KMS-11 (cell line): ENCODE data around the gene TMSB15B.
"Not testable (repeated sequence)": the region's sequence is repeated elsewhere in the genome, so short reads cannot be mapped to it uniquely, and the experiment has no call there.

Experiments
- H2AFZ ChIP-seq: fragments of 200-600 bp; sonication (generic); 2 replicates; pipeline ENCODE4 v1.6.1; 2016; ENCODE audit warnings: antibody characterized with exemption, mixed run types, low read depth
- H3K27ac ChIP-seq: fragments of 200-600 bp; sonication (generic); 2 replicates; pipeline ENCODE4 v1.6.1; 2016; ENCODE audit warnings: mild to moderate bottlenecking, mixed run types
- H3K27me3 ChIP-seq: fragments of 200-600 bp; sonication (generic); 2 replicates; pipeline ENCODE4 v1.6.1; 2017; ENCODE audit warnings: mild to moderate bottlenecking, low read depth, mixed run types, moderate library complexity; ENCODE audit not compliant: insufficient read depth
- H3K36me3 ChIP-seq: fragments of 200-600 bp; sonication (generic); 2 replicates; pipeline ENCODE4 v1.6.1; 2017; ENCODE audit warnings: mild to moderate bottlenecking, mixed run types; ENCODE audit not compliant: insufficient read depth
- H3K4me1 ChIP-seq: fragments of 200-600 bp; sonication (generic); 2 replicates; pipeline ENCODE4 v1.6.1; 2016; ENCODE audit warnings: mild to moderate bottlenecking, low read depth, mixed run types; ENCODE audit not compliant: poor library complexity, severe bottlenecking
- H3K4me2 ChIP-seq: fragments of 200-600 bp; sonication (generic); 2 replicates; pipeline ENCODE4 v1.7.0; 2016; ENCODE audit warnings: mild to moderate bottlenecking, mixed run types
- H3K4me3 ChIP-seq: fragments of 200-600 bp; sonication (generic); IDR thresholded peaks from 2 replicates; pipeline ENCODE4 v1.6.1; 2017; ENCODE audit warnings: low read depth, low read length, mixed read lengths; ENCODE audit not compliant: insufficient read depth
- H3K79me2 ChIP-seq: fragments of 200-600 bp; sonication (generic); 2 replicates; pipeline ENCODE4 v1.6.1; 2016; ENCODE audit warnings: low read depth, mixed run types; ENCODE audit not compliant: insufficient read depth
- H3K9ac ChIP-seq: fragments of 200-600 bp; sonication (generic); 2 replicates; pipeline ENCODE4 v1.6.1; 2016; ENCODE audit warnings: mild to moderate bottlenecking, mixed run types
- H4K20me1 ChIP-seq: fragments of 200-600 bp; sonication (generic); 2 replicates; pipeline ENCODE4 v1.6.1; 2016; ENCODE audit warnings: mild to moderate bottlenecking, mixed run types; ENCODE audit not compliant: insufficient read depth
- CTCF ChIP-seq: fragments of 200-600 bp; sonication (generic); conservative IDR thresholded peaks from 2 replicates; pipeline ENCODE4 v1.6.1; 2017; ENCODE audit warnings: low read depth, mild to moderate bottlenecking, antibody characterized with exemption, low read length, moderate library complexity, mixed read lengths

Gene TMSB15B

GRCh38 chrX:103999234-103999633, 36.8 kb downstream of the TMSB15B start:
- no peaks in the 10 kb centered on the region for H3K36me3 ChIP-seq
- no peak overlapping the region for H3K27ac ChIP-seq
- H3K27me3 ChIP-seq, result no peaks in the 10 kb centered on the region
- no peak overlapping the region for H3K4me2 ChIP-seq
- no peaks in the 10 kb centered on the region for H3K4me1 ChIP-seq
- TF ChIP-seq CTCF, result no peak
- no peak overlapping the region for H3K4me3 ChIP-seq
- no peaks in the 10 kb centered on the region for H3K79me2 ChIP-seq
- no peak overlapping the region for H2AFZ ChIP-seq
- no peak overlapping the region for H3K9ac ChIP-seq
- no peaks in the 10 kb centered on the region for H4K20me1 ChIP-seq

- Histone ChIP-seq H3K9ac (no peak overlapping the region), H3K36me3 (no peaks in the 10 kb centered on the region), H4K20me1 (no peaks in the 10 kb centered on the region), H3K27me3 (no peaks in the 10 kb centered on the region), H3K4me1 (no peaks in the 10 kb centered on the region), H2AFZ (no peak overlapping the region), H3K79me2 (no peaks in the 10 kb centered on the region), H3K4me2 (no peak overlapping the region), H3K4me3 (no peak overlapping the region), H3K27ac (no peak overlapping the region)
- no peak for TF ChIP-seq CTCF
Measured at GRCh38 chrX:104008831-104009230, 46.4 kb downstream of the TMSB15B start.

GRCh38 chrX:104013158-104013557, 50.7 kb downstream of the TMSB15B start:
- Histone ChIP-seq H3K4me3 (no peak overlapping the region), H3K9ac (no peak overlapping the region), H3K4me1 (no peaks in the 10 kb centered on the region), H3K27ac (no peak overlapping the region), H4K20me1 (no peaks in the 10 kb centered on the region), H2AFZ (no peak overlapping the region), H3K4me2 (no peak overlapping the region), H3K36me3 (no peaks in the 10 kb centered on the region), H3K27me3 (no peaks in the 10 kb centered on the region), H3K79me2 (no peaks in the 10 kb centered on the region)
- TF ChIP-seq CTCF, result no peak

DNA sequence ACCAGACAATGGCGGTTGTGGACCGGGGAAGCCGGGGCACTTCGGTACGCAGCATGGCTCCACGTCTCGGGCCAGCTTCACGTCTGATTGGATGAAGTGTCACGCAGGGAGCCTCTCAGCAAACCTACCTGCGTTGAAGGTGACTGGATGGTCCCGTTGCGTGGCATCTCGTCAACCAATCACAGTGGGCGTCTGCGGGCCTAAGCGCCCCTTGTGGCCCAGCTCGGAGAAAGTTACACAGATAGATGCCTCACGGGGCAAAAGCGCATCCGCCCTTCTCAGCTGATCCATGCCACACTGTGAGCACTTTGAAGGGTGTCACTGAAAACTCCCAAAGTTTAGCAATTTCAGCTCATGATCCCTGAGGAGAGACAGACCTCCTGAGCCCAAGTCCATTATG, 51.2 kb downstream of the TMSB15B start, which contains the start of gene H2BW1:
Gene H2BW1, minus strand, starts transcription at position 103 of the 400 bp plus-strand sequence. CDS start 132 bp downstream, outside the sequence.
- no peaks in the 10 kb centered on the region for H3K79me2 ChIP-seq
- no peaks in the 10 kb centered on the region for H4K20me1 ChIP-seq
- H2AFZ ChIP-seq, result no peak within 1 kb of the TSS
- no peak within 1 kb of the TSS for H3K4me3 ChIP-seq
- H3K36me3 ChIP-seq, result no peaks in the 10 kb centered on the region
- H3K4me2 ChIP-seq, result no peak within 1 kb of the TSS
- no peaks in the 10 kb centered on the region for H3K27me3 ChIP-seq
- no peak within 1 kb of the TSS for H3K9ac ChIP-seq
- TF ChIP-seq CTCF, result no peak
- no peaks in the 10 kb centered on the region for H3K4me1 ChIP-seq
- no peak within 1 kb of the TSS for H3K27ac ChIP-seq

DNA sequence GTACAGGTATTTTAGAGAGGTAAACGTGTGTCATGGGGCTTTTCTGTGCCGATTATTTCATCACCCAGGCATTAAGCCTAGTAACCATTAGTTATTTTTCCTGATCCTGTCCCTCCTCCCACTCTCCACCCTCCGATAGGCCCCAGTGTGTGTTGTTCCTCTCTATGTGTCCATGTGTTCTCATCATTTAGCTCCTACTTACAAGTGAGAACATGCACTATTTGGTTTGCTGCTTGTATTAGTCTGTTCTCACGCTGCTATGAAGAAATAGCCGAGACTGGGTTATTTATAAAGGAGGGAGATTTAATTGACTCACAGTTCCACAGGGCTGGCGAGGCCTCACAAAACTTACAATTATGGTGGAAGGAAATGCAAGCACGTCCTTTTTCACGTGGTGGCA, 53.1 kb downstream of the TMSB15B start:
- H3K36me3 ChIP-seq, H3K4me1 ChIP-seq, H3K27me3 ChIP-seq, H3K9ac ChIP-seq, H3K4me3 ChIP-seq, H4K20me1 ChIP-seq, H3K79me2 ChIP-seq, H3K27ac ChIP-seq, H3K4me2 ChIP-seq, H2AFZ ChIP-seq: not testable (repeated sequence)
